DOHH2 (cell line): Measurements from ENCODE around the gene PRKCZ.

Experiments used
- H3F3A ChIP-seq: fragments of 200-600 bp; sonication (generic), shearing (Covaris generic); 2 replicates; pipeline ENCODE4 v1.6.0; 2016; ENCODE audit warnings: antibody characterized with exemption, mild to moderate bottlenecking; ENCODE audit not compliant: control insufficient read depth, insufficient read depth
- H3K27ac ChIP-seq: fragments of 200-600 bp; sonication (generic); 2 replicates; pipeline ENCODE4 v1.5.1; 2014; ENCODE audit warnings: low read depth, mild to moderate bottlenecking, low read length, moderate library complexity
- H3K27me3 ChIP-seq: fragments of 200-600 bp; sonication (generic); 2 replicates; pipeline ENCODE4 v1.6.1; 2014; ENCODE audit warnings: mild to moderate bottlenecking, low read length, mixed read lengths; ENCODE audit not compliant: control insufficient read depth
- H3K36me3 ChIP-seq: fragments of 200-600 bp; sonication (generic); 2 replicates; pipeline ENCODE4 v1.6.1; 2014; ENCODE audit warnings: mild to moderate bottlenecking, low read length, moderate library complexity, mixed read lengths; ENCODE audit not compliant: control insufficient read depth
- H3K4me1 ChIP-seq: fragments of 200-600 bp; sonication (generic); 2 replicates; pipeline ENCODE4 v1.6.1; 2014; ENCODE audit warnings: mild to moderate bottlenecking, low read length, mixed read lengths; ENCODE audit not compliant: control insufficient read depth
- H3K4me2 ChIP-seq: fragments of 200-600 bp; sonication (generic); 2 replicates; pipeline ENCODE4 v1.6.0; 2014; ENCODE audit warnings: mild to moderate bottlenecking, low read length, moderate library complexity
- H3K4me3 ChIP-seq: fragments of 200-600 bp; sonication (generic); 2 replicates; pipeline ENCODE4 v1.5.1; 2014; ENCODE audit warnings: mild to moderate bottlenecking, low read length, mixed read lengths
- H3K79me2 ChIP-seq: fragments of 200-600 bp; sonication (generic); 2 replicates; pipeline ENCODE4 v1.6.1; 2014; ENCODE audit warnings: mild to moderate bottlenecking, low read length, mixed read lengths; ENCODE audit not compliant: control insufficient read depth
- H3K9me2 ChIP-seq: fragments of 200-600 bp; sonication (generic); replicated peaks from 2 replicates; pipeline ENCODE4 v1.6.1; 2014; ENCODE audit warnings: mild to moderate bottlenecking, low read length, mixed read lengths; ENCODE audit not compliant: control insufficient read depth
- H3K9me3 ChIP-seq: fragments of 200-600 bp; sonication (generic); 2 replicates; pipeline ENCODE4 v1.6.1; 2014; ENCODE audit warnings: antibody characterized with exemption, low read length, mixed read lengths; ENCODE audit not compliant: control insufficient read depth, insufficient read depth
- H4K20me1 ChIP-seq: fragments of 200-600 bp; sonication (generic); 2 replicates; pipeline ENCODE4 v1.6.0; 2014; ENCODE audit warnings: low read depth, mild to moderate bottlenecking, antibody characterized with exemption, low read length, moderate library complexity; ENCODE audit not compliant: control insufficient read depth, insufficient read depth
- CTCF ChIP-seq: fragments of 200-600 bp; sonication (generic); IDR thresholded peaks from one replicate; pipeline ENCODE4 v1.5.1; 2014; ENCODE audit warnings: antibody characterized with exemption, mild to moderate bottlenecking, low read depth, low read length; ENCODE audit not compliant: poor library complexity, severe bottlenecking
- EZH2phosphoT487 ChIP-seq: fragments of 200-600 bp; sonication (generic); IDR thresholded peaks from 2 replicates; pipeline ENCODE4 v1.6.1; 2017; ENCODE audit warnings: borderline replicate concordance, mild to moderate bottlenecking, antibody characterized with exemption, low read length, moderate library complexity, mixed read lengths

The PRKCZ gene

GRCh38 chr1:2019571-2020309, 30.5 kb upstream of the PRKCZ start:
- no peaks in the 10 kb centered on the region for H3K9me3 ChIP-seq
- H3K4me1 ChIP-seq = no peaks in the 10 kb centered on the region
- no peaks in the 10 kb centered on the region for H3K27me3 ChIP-seq
- no peaks in the 10 kb centered on the region for H3F3A ChIP-seq
- no peak overlapping the region for H3K4me2 ChIP-seq
- H4K20me1 ChIP-seq = no peaks in the 10 kb centered on the region
- TF ChIP-seq EZH2phosphoT487 = no peak
- TF ChIP-seq CTCF = no peak
- H3K79me2 ChIP-seq = no peaks in the 10 kb centered on the region
- no peak overlapping the region for H3K27ac ChIP-seq
- no peaks in the 10 kb centered on the region for H3K9me2 ChIP-seq
- no peak overlapping the region for H3K4me3 ChIP-seq
- H3K36me3 ChIP-seq = no peaks in the 10 kb centered on the region

DNA sequence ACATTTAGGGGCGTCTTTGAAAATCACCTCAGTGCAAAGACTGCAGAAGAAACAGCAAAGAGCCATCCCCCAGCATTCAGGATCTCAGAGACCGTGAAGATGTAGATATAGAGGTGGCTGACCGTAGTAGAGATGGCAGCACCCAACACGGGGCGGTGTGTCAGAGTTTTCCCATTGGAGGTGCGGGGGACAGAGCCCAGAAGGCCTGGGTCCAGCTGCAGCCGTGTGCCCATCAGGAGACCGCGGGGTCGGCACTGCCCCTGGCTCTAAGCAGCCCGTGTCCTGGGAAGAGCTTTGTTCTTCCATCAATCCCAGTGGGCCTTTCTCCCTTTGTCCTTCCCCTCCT, 29.9 kb upstream of the PRKCZ start:
- TF ChIP-seq EZH2phosphoT487 (no peak), CTCF (no peak)
- H3K4me2 ChIP-seq = no peak overlapping the region
- no peaks in the 10 kb centered on the region for H3K9me3 ChIP-seq
- H3K27ac ChIP-seq = no peak overlapping the region
- no peaks in the 10 kb centered on the region for H3K36me3 ChIP-seq
- H3K27me3 ChIP-seq = no peaks in the 10 kb centered on the region
- H3F3A ChIP-seq = no peaks in the 10 kb centered on the region
- H4K20me1 ChIP-seq = no peaks in the 10 kb centered on the region
- H3K79me2 ChIP-seq = no peaks in the 10 kb centered on the region
- H3K4me3 ChIP-seq = no peak overlapping the region
- H3K4me1 ChIP-seq = no peaks in the 10 kb centered on the region
- no peaks in the 10 kb centered on the region for H3K9me2 ChIP-seq

DNA sequence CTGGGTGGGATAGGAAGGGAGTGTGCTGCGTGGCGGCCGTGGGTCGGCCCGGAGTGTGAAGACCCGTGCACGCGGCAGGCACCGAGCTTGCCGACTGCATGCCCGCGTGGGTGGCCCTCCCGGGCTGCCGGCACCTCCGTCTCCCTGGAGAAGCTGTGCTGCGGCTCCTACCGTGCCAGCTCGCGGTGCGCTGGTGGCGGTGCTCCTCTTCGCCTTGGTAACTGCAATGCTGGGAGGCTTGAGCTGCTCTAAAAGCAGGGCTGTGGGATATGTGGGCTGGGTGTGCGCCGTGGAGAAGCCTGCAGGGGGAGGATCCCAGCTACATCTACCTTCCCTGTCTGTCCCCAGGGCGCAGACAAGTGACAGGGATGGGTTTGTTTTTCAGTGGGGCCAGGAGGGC, 28.7 kb upstream of the PRKCZ start:
- H3F3A ChIP-seq = no peaks in the 10 kb centered on the region
- no peaks in the 10 kb centered on the region for H3K79me2 ChIP-seq
- H3K4me1 ChIP-seq = no peaks in the 10 kb centered on the region; the same call in 1 of the 2 replicates
- TF ChIP-seq EZH2phosphoT487 = no peak
- no peak for TF ChIP-seq CTCF
- no peaks in the 10 kb centered on the region for H3K27me3 ChIP-seq
- H3K9me2 ChIP-seq = no peaks in the 10 kb centered on the region
- no peak overlapping the region for H3K27ac ChIP-seq
- no peak overlapping the region for H3K4me2 ChIP-seq
- H3K36me3 ChIP-seq = no peaks in the 10 kb centered on the region
- H4K20me1 ChIP-seq = no peaks in the 10 kb centered on the region
- no peaks in the 10 kb centered on the region for H3K9me3 ChIP-seq
- no peak overlapping the region for H3K4me3 ChIP-seq
